ENCODE measurements around the gene CCDC71L. TPM values are rescaled to one million over a fixed set of nuclear protein-coding genes. Genes with fewer than 3 reads are reported as not detected.
A peak's percentile ranks its signal among the peaks of the same experiment; 100 is the strongest.

Gene CCDC71L
- total and polyA plus RNA-seq, 4 experiments from 2014 or later: 2.6 to 16.6 (median 10.6) TPM

- Histone ChIP-seq H3K36me3 (ENCODE audit: insufficient read depth, low read length) (no peaks in the 10 kb centered on the region), H3K4me3 (ENCODE audit: low read length in 2 of 2) (no peak overlapping the region), H3K4me1 (ENCODE audit: insufficient read depth, low read length) (no peaks in the 10 kb centered on the region), H3K27ac (ENCODE audit: low read depth, low read length) (no peak overlapping the region), H3K9me3 (ENCODE audit: control insufficient read depth in 1 of 2, low read length in 2 of 2) (no peaks in the 10 kb centered on the region), H3K27me3 (ENCODE audit: insufficient read depth, low read length) (no peaks in the 10 kb centered on the region)
- Mint-ChIP-seq H3K36me3 (no peaks in the 10 kb centered on the region), H3K4me1 (no peaks in the 10 kb centered on the region), H3K27ac (no peak overlapping the region), H3K9me3 (no peaks in the 10 kb centered on the region), H3K4me3 (no peak overlapping the region), H3K27me3 (peaks cover 0 to 2% of the 10 kb centered on the region in 2 donors)
- CTCF ChIA-PET (ENCODE audit: partially characterized antibody): interaction anchor here (1.3 to 2.9 kb wide), 2 partner anchors 11 to 65 kb away, joined by 5 to 13 read pairs; partner anchors contain the start of gene CCDC71L
- DNase-seq: no peak
- POLR2A ChIA-PET (ENCODE audit: partially characterized antibody): no interaction called here
- intact Hi-C loops (cut with micrococcal nuclease): no loop called here
These were observed 10.2 kb upstream of the CCDC71L start for GRCh38 chr7:106671160-106671559.

GRCh38 chr7:106668861-106669524 lies 8.0 kb upstream of the CCDC71L start:
- Mint-ChIP-seq H3K9me3 (no peaks in the 10 kb centered on the region), H3K4me3 (no peak overlapping the region), H3K4me1 (peaks cover 0 to 2% (median 0%) of the 10 kb centered on the region in 4 donors), H3K27me3 (peaks cover 0 to 2% of the 10 kb centered on the region in 2 donors), H3K27ac (no peak overlapping the region), H3K36me3 (no peaks in the 10 kb centered on the region)
- no peak overlapping the region for H3K4me3 ChIP-seq (ENCODE audit: low read length in 2 of 2)
- no peaks in the 10 kb centered on the region for H3K4me1 ChIP-seq (ENCODE audit: insufficient read depth, low read length)
- intact Hi-C loops (cut with micrococcal nuclease): loop anchor here (10.0 kb wide), 1 partner anchor 554 kb away; the partner anchor contains the start of gene SYPL1
- H3K9me3 ChIP-seq (ENCODE audit: control insufficient read depth in 1 of 2, low read length in 2 of 2): no peaks in the 10 kb centered on the region
- H3K36me3 ChIP-seq (ENCODE audit: insufficient read depth, low read length): no peaks in the 10 kb centered on the region
- CTCF ChIA-PET (ENCODE audit: partially characterized antibody): interaction anchor here (2.9 kb wide), 1 partner anchor 8 kb away, joined by 13 read pairs; the partner anchor contains the start of gene CCDC71L
- POLR2A ChIA-PET (ENCODE audit: partially characterized antibody): no interaction called here
- DNase-seq: no peak
- no peaks in the 10 kb centered on the region for H3K27me3 ChIP-seq (ENCODE audit: insufficient read depth, low read length)
- H3K27ac ChIP-seq (ENCODE audit: low read depth, low read length): no peak overlapping the region

DNA sequence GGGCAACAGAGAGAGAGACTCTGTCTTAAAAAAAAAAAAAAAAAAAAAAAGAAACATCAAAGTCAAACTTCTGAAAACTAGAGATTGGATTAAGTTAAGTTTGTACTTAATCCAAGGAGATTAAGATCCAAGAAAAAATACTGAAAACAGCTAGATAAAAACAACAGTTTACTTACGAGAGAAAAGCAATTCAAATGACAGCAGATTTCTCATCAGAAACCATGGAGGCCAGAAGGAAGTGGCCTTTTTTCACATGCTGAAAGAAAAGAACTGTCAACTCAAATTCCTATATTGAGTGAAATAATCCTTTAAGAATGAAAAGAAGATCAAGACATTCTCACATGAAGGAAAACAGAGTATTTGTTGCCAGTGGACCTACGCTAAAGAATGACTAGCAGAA lies 5.4 kb upstream of the CCDC71L start:
- POLR2A ChIA-PET (ENCODE audit: partially characterized antibody): no interaction called here
- Histone ChIP-seq H3K27me3 (ENCODE audit: insufficient read depth, low read length) (no peaks in the 10 kb centered on the region), H3K27ac (ENCODE audit: low read depth, low read length) (no peak overlapping the region), H3K9me3 (ENCODE audit: control insufficient read depth in 1 of 2, low read length in 2 of 2) (no peaks in the 10 kb centered on the region), H3K36me3 (ENCODE audit: insufficient read depth, low read length) (no peaks in the 10 kb centered on the region), H3K4me3 (ENCODE audit: low read length in 2 of 2) (no peak overlapping the region), H3K4me1 (ENCODE audit: insufficient read depth, low read length) (no peaks in the 10 kb centered on the region)
- no peaks in the 10 kb centered on the region for H3K27me3 Mint-ChIP-seq
- no peak overlapping the region for H3K4me3 Mint-ChIP-seq
- intact Hi-C loops (cut with micrococcal nuclease): loop anchor here (10.0 kb wide), 1 partner anchor 552 kb away; the partner anchor contains the start of gene SYPL1
- DNase-seq: no peak
- CTCF ChIA-PET (ENCODE audit: partially characterized antibody): interaction anchor here (3.4 kb wide), 1 partner anchor 70 kb away, joined by 23 read pairs; no protein-coding TSS in a partner anchor
- no peak overlapping the region for H3K27ac Mint-ChIP-seq
- H3K4me1 Mint-ChIP-seq: peaks cover 0 to 10% (median 5%) of the 10 kb centered on the region in 4 donors
- no peaks in the 10 kb centered on the region for H3K36me3 Mint-ChIP-seq
- no peaks in the 10 kb centered on the region for H3K9me3 Mint-ChIP-seq

DNA sequence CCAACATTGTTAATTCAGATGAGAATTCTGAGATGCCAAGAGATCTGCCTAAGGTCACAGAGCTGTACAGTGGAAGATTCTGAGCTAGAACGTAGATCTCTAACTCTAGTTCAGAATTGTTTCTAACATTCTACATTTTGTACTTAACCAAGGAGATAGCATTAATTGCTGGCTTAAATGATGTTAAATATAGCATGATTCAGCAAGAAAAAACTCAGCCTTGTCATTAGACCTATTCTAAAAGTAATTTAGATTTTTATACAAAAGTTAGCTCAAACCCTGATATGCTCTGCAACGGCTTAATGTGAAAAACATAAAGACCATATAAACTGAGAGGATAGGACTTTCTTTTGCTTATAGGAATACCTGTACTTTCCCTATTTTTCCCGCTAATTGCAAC lies 3.4 kb upstream of the CCDC71L start:
- intact Hi-C loops (cut with micrococcal nuclease): loop anchor here (5.0 to 10.0 kb wide), 5 partner anchors 38 to 1078 kb away; partner anchors contain the start of genes CBLL1 and SYPL1
- Histone ChIP-seq H3K9me3 (ENCODE audit: control insufficient read depth in 1 of 2, low read length in 2 of 2) (no peaks in the 10 kb centered on the region), H3K36me3 (ENCODE audit: insufficient read depth, low read length) (no peaks in the 10 kb centered on the region), H3K4me3 (ENCODE audit: low read length in 2 of 2) (no peak overlapping the region), H3K27ac (ENCODE audit: low read depth, low read length) (no peak overlapping the region), H3K27me3 (ENCODE audit: insufficient read depth, low read length) (no peaks in the 10 kb centered on the region), H3K4me1 (ENCODE audit: insufficient read depth, low read length) (peaks cover 5% of the 10 kb centered on the region)
- ChIA-PET CTCF (ENCODE audit: partially characterized antibody) (interaction anchor here (1.3 to 3.4 kb wide), 4 partner anchors 14 to 487 kb away, joined by 3 to 23 read pairs (median 4); no protein-coding TSS in a partner anchor), POLR2A (ENCODE audit: partially characterized antibody) (interaction anchor here (1.1 to 1.3 kb wide), 2 partner anchors 54 to 66 kb away, joined by 3 to 4 read pairs; no protein-coding TSS in a partner anchor)
- Mint-ChIP-seq H3K36me3 (peaks cover 0 to 5% of the 10 kb centered on the region in 2 donors), H3K4me1 (peaks cover 6 to 21% (median 13%) of the 10 kb centered on the region in 4 donors), H3K9me3 (peaks cover 0 to 2% (median 0%) of the 10 kb centered on the region in 8 donors), H3K27me3 (no peaks in the 10 kb centered on the region), H3K27ac (peak overlapping the region in 2 of 7 donors; percentile 22 to 61), H3K4me3 (no peak overlapping the region)
- DNase-seq: no peak

- ChIA-PET POLR2A (ENCODE audit: partially characterized antibody) (interaction anchor here (0.9 to 5.1 kb wide), 12 partner anchors 19 to 549 kb away, joined by 3 to 51 read pairs (median 4); partner anchors contain the start of genes HBP1, NAMPT and SYPL1), CTCF (ENCODE audit: partially characterized antibody) (interaction anchor here (0.7 to 6.5 kb wide), 27 partner anchors 10 to 488 kb away, joined by 3 to 120 read pairs (median 4); partner anchors contain the start of gene PIK3CG)
- Histone ChIP-seq H3K27me3 (ENCODE audit: insufficient read depth, low read length) (no peaks in the 10 kb centered on the region), H3K27ac (ENCODE audit: low read depth, low read length) (peak overlapping the region; percentile 68), H3K4me1 (ENCODE audit: insufficient read depth, low read length) (peaks cover 35% of the 10 kb centered on the region), H3K9me3 (ENCODE audit: control insufficient read depth in 1 of 2, low read length in 2 of 2) (no peaks in the 10 kb centered on the region), H3K4me3 (ENCODE audit: low read length in 2 of 2) (peak overlapping the region; percentile 14 to 58), H3K36me3 (ENCODE audit: insufficient read depth, low read length) (no peaks in the 10 kb centered on the region)
- peaks cover 17 to 40% (median 29%) of the 10 kb centered on the region in 4 donors for H3K4me1 Mint-ChIP-seq
- no peaks in the 10 kb centered on the region for H3K27me3 Mint-ChIP-seq
- intact Hi-C loops (cut with micrococcal nuclease): loop anchor here (1.0 to 10.0 kb wide), 11 partner anchors 42 to 1082 kb away; partner anchors contain the start of genes CBLL1, HBP1, PIK3CG and SYPL1
- H3K9me3 Mint-ChIP-seq: peaks cover 0 to 2% (median 0%) of the 10 kb centered on the region in 8 donors
- DNase-seq: peak; percentile 72 to 79 (median 76)
- H3K36me3 Mint-ChIP-seq: peaks cover 0 to 5% of the 10 kb centered on the region in 2 donors
- H3K27ac Mint-ChIP-seq: peak overlapping the region; percentile 87 to 97 (median 93)
- peak overlapping the region; percentile 85 to 92 (median 88) for H3K4me3 Mint-ChIP-seq
These were observed 746 bp downstream of the CCDC71L start for GRCh38 chr7:106659963-106660861.

GRCh38 chr7:106659166-106659962 lies 1.6 kb downstream of the CCDC71L start:
- Histone ChIP-seq H3K9me3 (ENCODE audit: control insufficient read depth in 1 of 2, low read length in 2 of 2) (no peaks in the 10 kb centered on the region), H3K4me1 (ENCODE audit: insufficient read depth, low read length) (peaks cover 35% of the 10 kb centered on the region), H3K36me3 (ENCODE audit: insufficient read depth, low read length) (no peaks in the 10 kb centered on the region), H3K27ac (ENCODE audit: low read depth, low read length) (peak overlapping the region; percentile 58), H3K27me3 (ENCODE audit: insufficient read depth, low read length) (no peaks in the 10 kb centered on the region), H3K4me3 (ENCODE audit: low read length in 2 of 2) (peak overlapping the region; percentile 14 to 58)
- Mint-ChIP-seq H3K9me3 (peaks cover 0 to 2% (median 0%) of the 10 kb centered on the region in 8 donors), H3K4me1 (peaks cover 17 to 40% (median 28%) of the 10 kb centered on the region in 4 donors), H3K36me3 (peaks cover 0 to 5% of the 10 kb centered on the region in 2 donors), H3K27ac (peak overlapping the region; percentile 67 to 93 (median 86)), H3K4me3 (peak overlapping the region; percentile 79 to 92 (median 86)), H3K27me3 (no peaks in the 10 kb centered on the region)
- ChIA-PET POLR2A (ENCODE audit: partially characterized antibody) (interaction anchor here (1.1 to 5.1 kb wide), 7 partner anchors 61 to 375 kb away, joined by 3 to 51 read pairs (median 4); partner anchors contain the start of gene NAMPT), CTCF (ENCODE audit: partially characterized antibody) (interaction anchor here (0.9 to 6.5 kb wide), 11 partner anchors 19 to 489 kb away, joined by 3 to 120 read pairs (median 6); no protein-coding TSS in a partner anchor)
- no peak for DNase-seq
- intact Hi-C loops (cut with micrococcal nuclease): no loop called here
